H1 (cell line): Measurements from ENCODE around the gene TBC1D25. TPM values are rescaled to one million over a fixed set of nuclear protein-coding genes. Genes with fewer than 3 reads are reported as not detected.

Experiments used
- PHF8 ChIP-seq: fragments of 200-600 bp; sonication (generic); conservative IDR thresholded peaks from 2 replicates; pipeline ENCODE4 v1.7.1; 2012; ENCODE audit warnings: low read depth, mild to moderate bottlenecking, inconsistent platforms, low read length, moderate library complexity
- SIN3A ChIP-seq, 2 experiments: IDR thresholded peaks in 1 of 2; conservative IDR thresholded peaks in 1 of 2; 2 replicates each; pipeline ENCODE4 v1.6.1; 2011 to 2012; ENCODE audit warnings: low read length in 2 of 2, improper control_type of control experiment in 1 of 2, low read depth in 1 of 2, mild to moderate bottlenecking in 1 of 2
- SP1 ChIP-seq: IDR thresholded peaks from 2 replicates; pipeline ENCODE4 v1.6.1; 2011; ENCODE audit warnings: low read depth, low read length
- TBP ChIP-seq: IDR thresholded peaks from 2 replicates; pipeline ENCODE4 v1.6.1; 2011; ENCODE audit warnings: low read depth, low read length, improper control_type of control experiment
- polyA plus RNA-seq, 7 experiments: library from polyadenylated mRNA; depleted of rRNA in 3 of 7; stranded (reverse) in 5 of 7; unstranded in 2 of 7; fragments of >200 nt in 5 of 7; fragments of 200-250 nt in 2 of 7; gene quantifications; 1 replicate in 5 of 7; 2 replicates in 1 of 7; 4 replicates in 1 of 7; pipeline versions ENCODE4 v1.2.1 to v1.2.3, GENCODE V29; 2011 to 2013; ENCODE audit warnings: missing spikeins in 2 of 7, mixed read lengths in 2 of 7
- total RNA-seq: library from RNA; stranded (reverse); fragmentation: NEBNext Ultra II Directional; extraction: Animal tissue kit (Norgen Biotek cat#: 25700); gene quantifications from 2 replicates; pipeline ENCODE4 v1.2.1, GENCODE V29; 2021

TBC1D25 gene
- total and polyA plus RNA-seq, 2 of the 8 experiments (the other 6 are each of a cell fraction or from before 2014, with no cell fraction given): 6.5 to 6.8 TPM

GRCh38 chrX:48513670-48514069 is 25.8 kb upstream of the TBC1D25 start (continued):
- no peak for TF ChIP-seq SP1
- TF ChIP-seq PHF8: no peak
- no peak for TF ChIP-seq TBP
- no peak for TF ChIP-seq SIN3A (conservative IDR thresholded peaks at IDR 0.05 in 1 of 2, IDR thresholded peaks at IDR 0.05 in 1 of 2; ENCODE audit: low read depth in 1 of 2, low read length in 2 of 2)
